CD8-positive, alpha-beta memory T cell (primary cell): ENCODE data around the gene ERMN. TPM values are rescaled to one million over a fixed set of nuclear protein-coding genes. Genes with fewer than 3 reads are reported as not detected.
"Not testable (repeated sequence)": the region's sequence is repeated elsewhere in the genome, so short reads cannot be mapped to it uniquely, and the experiment has no call there.

Source experiments
- CTCF ChIA-PET: fragments of 350-600 bp; sonication (Branson Sonifier 250); formaldehyde crosslinking; loops from one replicate; lab custom pipeline; 2021; ENCODE audit warnings: antibody characterized with exemption; lab: Charles Lee
- POLR2A ChIA-PET: fragments of 350-600 bp; sonication (Branson Sonifier 250); formaldehyde crosslinking; loops from one replicate; lab custom pipeline; 2021; ENCODE audit warnings: antibody characterized with exemption; lab: Charles Lee
- DNase-seq, 5 donors: peaks; one replicate each; pipeline versions ENCODE4 v3.0.0 to v3.0.0-alpha.2; 2020 to 2022; ENCODE audit warnings: mixed read lengths in 1 of 5
- H3K27ac ChIP-seq: one replicate; pipeline ENCODE4 v1.7.0; 2013; ENCODE audit warnings: low read depth, mild to moderate bottlenecking, low read length, moderate library complexity
- H3K27me3 ChIP-seq: 2 replicates; pipeline ENCODE4 v1.7.0; 2013; ENCODE audit warnings: low read length, mild to moderate bottlenecking; ENCODE audit not compliant: insufficient read depth, poor library complexity, severe bottlenecking
- H3K36me3 ChIP-seq: 2 replicates; pipeline ENCODE4 v1.7.0; 2013; ENCODE audit warnings: mild to moderate bottlenecking, low read length, moderate library complexity; ENCODE audit not compliant: insufficient read depth
- H3K4me1 ChIP-seq: 2 replicates; pipeline ENCODE4 v1.7.0; 2013; ENCODE audit warnings: mild to moderate bottlenecking, low read length, moderate library complexity; ENCODE audit not compliant: insufficient read depth
- H3K4me3 ChIP-seq: 2 replicates; pipeline ENCODE4 v1.7.0; 2013; ENCODE audit warnings: mild to moderate bottlenecking, low read length
- H3K9me3 ChIP-seq: 2 replicates; pipeline ENCODE4 v1.7.0; 2013; ENCODE audit warnings: mild to moderate bottlenecking, low read length
- H3K27ac Mint-ChIP-seq, 8 donors: one replicate each; pipeline ENCODE4 v1.8.0; 2020 to 2021; ENCODE audit warnings: mixed read lengths in 8 of 8, mild to moderate bottlenecking in 6 of 8, inconsistent platforms in 3 of 8, moderate library complexity in 3 of 8
- H3K27me3 Mint-ChIP-seq, 2 donors: one replicate each; pipeline ENCODE4 v1.8.0; 2020 to 2021; ENCODE audit warnings: mixed read lengths in 2 of 2, mild to moderate bottlenecking in 1 of 2, moderate library complexity in 1 of 2
- H3K36me3 Mint-ChIP-seq, 3 donors: one replicate each; pipeline ENCODE4 v1.8.0; 2020 to 2021; ENCODE audit warnings: mixed read lengths in 3 of 3, inconsistent platforms in 1 of 3, mild to moderate bottlenecking in 1 of 3
- H3K4me1 Mint-ChIP-seq, 3 donors: one replicate each; pipeline ENCODE4 v1.8.0; 2020 to 2021; ENCODE audit warnings: mixed read lengths in 3 of 3, inconsistent platforms in 1 of 3, mild to moderate bottlenecking in 1 of 3
- H3K4me3 Mint-ChIP-seq, 7 donors: one replicate each; pipeline ENCODE4 v1.8.0; 2020 to 2021; ENCODE audit warnings: mixed read lengths in 7 of 7, mild to moderate bottlenecking in 6 of 7, moderate library complexity in 4 of 7, inconsistent platforms in 2 of 7
- H3K9me3 Mint-ChIP-seq, 5 donors: one replicate each; pipeline ENCODE4 v1.8.0; 2020 to 2022; ENCODE audit warnings: mixed read lengths in 5 of 5, mild to moderate bottlenecking in 3 of 5, moderate library complexity in 2 of 5, inconsistent platforms in 1 of 5
- polyA plus RNA-seq: library from polyadenylated mRNA; unstranded; fragments of 300-500 nt; fragmentation: Illumina TruSeq; gene quantifications from one replicate; pipeline ENCODE4 v1.2.3, GENCODE V29; 2021
- total RNA-seq, 2 experiments: library from RNA; stranded (reverse); gene quantifications; one replicate each; pipeline ENCODE4 v1.2.3, GENCODE V29; 2021

The ERMN gene
- total and polyA plus RNA-seq, 3 experiments from 2014 or later, result 0.20 to 0.64 (median 0.42) TPM

- no peak overlapping the region for H3K27ac Mint-ChIP-seq
- peaks cover 0 to 1% (median 0%) of the 10 kb centered on the region in 3 donors for H3K36me3 Mint-ChIP-seq
- Histone ChIP-seq H3K36me3 (no peaks in the 10 kb centered on the region), H3K27ac (no peak overlapping the region), H3K27me3 (no peaks in the 10 kb centered on the region), H3K9me3 (no peaks in the 10 kb centered on the region), H3K4me3 (no peak overlapping the region), H3K4me1 (no peaks in the 10 kb centered on the region)
- ChIA-PET CTCF (no interaction called here), POLR2A (no interaction called here)
- peaks cover 1 to 2% of the 10 kb centered on the region in 2 donors for H3K27me3 Mint-ChIP-seq
- H3K4me1 Mint-ChIP-seq, result no peaks in the 10 kb centered on the region
- H3K9me3 Mint-ChIP-seq, result no peaks in the 10 kb centered on the region
- DNase-seq, result no peak
- no peak overlapping the region for H3K4me3 Mint-ChIP-seq
Observed at GRCh38 chr2:157291018-157291417, 34.6 kb downstream of the ERMN start.

- no peaks in the 10 kb centered on the region for H3K27me3 ChIP-seq
- H3K27ac ChIP-seq, result no peak overlapping the region
- H3K27ac Mint-ChIP-seq, result no peak overlapping the region
- H3K9me3 ChIP-seq, result no peaks in the 10 kb centered on the region
- no peak overlapping the region for H3K4me3 ChIP-seq
- no peak for DNase-seq
- no peak overlapping the region for H3K4me3 Mint-ChIP-seq
- ChIA-PET CTCF (no interaction called here), POLR2A (no interaction called here)
- H3K36me3 ChIP-seq, result no peaks in the 10 kb centered on the region
- no peaks in the 10 kb centered on the region for H3K4me1 Mint-ChIP-seq
- H3K9me3 Mint-ChIP-seq, result no peaks in the 10 kb centered on the region
- peaks cover 0 to 1% (median 0%) of the 10 kb centered on the region in 3 donors for H3K36me3 Mint-ChIP-seq
- peaks cover 0 to 2% of the 10 kb centered on the region in 2 donors for H3K27me3 Mint-ChIP-seq
- H3K4me1 ChIP-seq, result no peaks in the 10 kb centered on the region
Observed at GRCh38 chr2:157290525-157290924, 35.1 kb downstream of the ERMN start.

GRCh38 chr2:157287160-157287559, 38.5 kb downstream of the ERMN start:
- POLR2A ChIA-PET, result no interaction called here
- H3K27me3 ChIP-seq, result no peaks in the 10 kb centered on the region

GRCh38 chr2:157283468-157283867, 42.2 kb downstream of the ERMN start:
- Histone ChIP-seq H3K27me3 (no peaks in the 10 kb centered on the region), H3K36me3 (no peaks in the 10 kb centered on the region), H3K27ac (no peak overlapping the region), H3K4me1 (no peaks in the 10 kb centered on the region), H3K9me3 (no peaks in the 10 kb centered on the region), H3K4me3 (no peak overlapping the region)
- Mint-ChIP-seq H3K36me3 (no peaks in the 10 kb centered on the region), H3K4me3 (no peak overlapping the region), H3K27ac (no peak overlapping the region), H3K4me1 (no peaks in the 10 kb centered on the region), H3K27me3 (peaks cover 9 to 31% of the 10 kb centered on the region in 2 donors), H3K9me3 (peaks cover 0 to 3% (median 0%) of the 10 kb centered on the region in 5 donors)
- no peak for DNase-seq
- POLR2A ChIA-PET, result no interaction called here
- CTCF ChIA-PET, result no interaction called here

More at GRCh38 chr2:157287160-157287559, 38.5 kb downstream of the ERMN start:
- H3K4me1 Mint-ChIP-seq, result no peaks in the 10 kb centered on the region
- H3K36me3 Mint-ChIP-seq, result no peaks in the 10 kb centered on the region
- H3K9me3 Mint-ChIP-seq, result no peaks in the 10 kb centered on the region
- CTCF ChIA-PET, result interaction anchor here (0.6 to 0.8 kb wide), 2 partner anchors 15 to 17 kb away, joined by 3 read pairs; no protein-coding TSS in a partner anchor
- H3K27me3 Mint-ChIP-seq, result peaks cover 2 to 6% of the 10 kb centered on the region in 2 donors
- DNase-seq, result no peak
- H3K9me3 ChIP-seq, result no peaks in the 10 kb centered on the region
- H3K4me1 ChIP-seq, result no peaks in the 10 kb centered on the region
- H3K27ac Mint-ChIP-seq, result no peak overlapping the region
- no peak overlapping the region for H3K27ac ChIP-seq
- no peaks in the 10 kb centered on the region for H3K36me3 ChIP-seq
- no peak overlapping the region for H3K4me3 ChIP-seq
- peak overlapping the region in 1 of 7 donors; percentile 3 for H3K4me3 Mint-ChIP-seq

- Mint-ChIP-seq H3K27me3 (peaks cover 14 to 52% of the 10 kb centered on the region in 2 donors), H3K27ac (no peak overlapping the region), H3K36me3 (peaks cover 0 to 4% (median 0%) of the 10 kb centered on the region in 3 donors), H3K4me3 (no peak overlapping the region), H3K4me1 (no peaks in the 10 kb centered on the region), H3K9me3 (peaks cover 0 to 3% (median 0%) of the 10 kb centered on the region in 5 donors)
- Histone ChIP-seq H3K4me1 (no peaks in the 10 kb centered on the region), H3K4me3 (no peak overlapping the region), H3K27ac (no peak overlapping the region), H3K36me3 (no peaks in the 10 kb centered on the region), H3K27me3 (no peaks in the 10 kb centered on the region), H3K9me3 (no peaks in the 10 kb centered on the region)
- CTCF ChIA-PET, result interaction anchor here (1.0 kb wide), 1 partner anchor 11 kb away, joined by 3 read pairs; no protein-coding TSS in a partner anchor
- POLR2A ChIA-PET, result no interaction called here
- no peak for DNase-seq
Observed at GRCh38 chr2:157281316-157281715, 44.3 kb downstream of the ERMN start.

- peaks cover 23 to 58% of the 10 kb centered on the region in 2 donors for H3K27me3 Mint-ChIP-seq
- H3K27ac Mint-ChIP-seq, H3K4me1 Mint-ChIP-seq, H3K4me1 ChIP-seq, H3K36me3 ChIP-seq, H3K9me3 ChIP-seq, H3K4me3 Mint-ChIP-seq, H3K9me3 Mint-ChIP-seq, DNase-seq, POLR2A ChIA-PET, H3K27me3 ChIP-seq, H3K27ac ChIP-seq, H3K4me3 ChIP-seq, CTCF ChIA-PET, H3K36me3 Mint-ChIP-seq: not testable (repeated sequence)
Observed at GRCh38 chr2:157279311-157279710, 46.3 kb downstream of the ERMN start.

- no peaks in the 10 kb centered on the region for H3K27me3 ChIP-seq
- ChIA-PET CTCF (no interaction called here), POLR2A (no interaction called here)
- Mint-ChIP-seq H3K4me3 (no peak overlapping the region), H3K27me3 (peaks cover 11 to 14% of the 10 kb centered on the region in 2 donors), H3K9me3 (peaks cover 0 to 4% (median 0%) of the 10 kb centered on the region in 5 donors), H3K4me1 (no peaks in the 10 kb centered on the region), H3K36me3 (no peaks in the 10 kb centered on the region), H3K27ac (no peak overlapping the region)
- no peaks in the 10 kb centered on the region for H3K4me1 ChIP-seq
- DNase-seq, result no peak
- no peak overlapping the region for H3K27ac ChIP-seq
- no peaks in the 10 kb centered on the region for H3K9me3 ChIP-seq
- H3K36me3 ChIP-seq, result no peaks in the 10 kb centered on the region
- H3K4me3 ChIP-seq, result no peak overlapping the region
Observed at GRCh38 chr2:157271590-157272203, 53.9 kb downstream of the ERMN start.

GRCh38 chr2:157269922-157270321, 55.7 kb downstream of the ERMN start:
- Histone ChIP-seq H3K4me3 (no peak overlapping the region), H3K4me1 (no peaks in the 10 kb centered on the region), H3K36me3 (no peaks in the 10 kb centered on the region), H3K27ac (no peak overlapping the region), H3K27me3 (no peaks in the 10 kb centered on the region), H3K9me3 (no peaks in the 10 kb centered on the region)
- no peak overlapping the region for H3K4me3 Mint-ChIP-seq
- CTCF ChIA-PET, result no interaction called here
- H3K9me3 Mint-ChIP-seq, result peaks cover 0 to 2% (median 0%) of the 10 kb centered on the region in 5 donors
- no peaks in the 10 kb centered on the region for H3K4me1 Mint-ChIP-seq
- POLR2A ChIA-PET, result no interaction called here
- no peaks in the 10 kb centered on the region for H3K36me3 Mint-ChIP-seq
- no peak for DNase-seq
- H3K27me3 Mint-ChIP-seq, result peaks cover 1 to 4% of the 10 kb centered on the region in 2 donors
- H3K27ac Mint-ChIP-seq, result no peak overlapping the region
